ENCODE data around the gene SLC43A1.
"Not testable (repeated sequence)": the region's sequence is repeated elsewhere in the genome, so short reads cannot be mapped to it uniquely, and the experiment has no call there.

Gene SLC43A1

GRCh38 chr11:57460758-57461749, 54.4 kb downstream of the SLC43A1 start:
- DNase-seq, result no peak

DNA sequence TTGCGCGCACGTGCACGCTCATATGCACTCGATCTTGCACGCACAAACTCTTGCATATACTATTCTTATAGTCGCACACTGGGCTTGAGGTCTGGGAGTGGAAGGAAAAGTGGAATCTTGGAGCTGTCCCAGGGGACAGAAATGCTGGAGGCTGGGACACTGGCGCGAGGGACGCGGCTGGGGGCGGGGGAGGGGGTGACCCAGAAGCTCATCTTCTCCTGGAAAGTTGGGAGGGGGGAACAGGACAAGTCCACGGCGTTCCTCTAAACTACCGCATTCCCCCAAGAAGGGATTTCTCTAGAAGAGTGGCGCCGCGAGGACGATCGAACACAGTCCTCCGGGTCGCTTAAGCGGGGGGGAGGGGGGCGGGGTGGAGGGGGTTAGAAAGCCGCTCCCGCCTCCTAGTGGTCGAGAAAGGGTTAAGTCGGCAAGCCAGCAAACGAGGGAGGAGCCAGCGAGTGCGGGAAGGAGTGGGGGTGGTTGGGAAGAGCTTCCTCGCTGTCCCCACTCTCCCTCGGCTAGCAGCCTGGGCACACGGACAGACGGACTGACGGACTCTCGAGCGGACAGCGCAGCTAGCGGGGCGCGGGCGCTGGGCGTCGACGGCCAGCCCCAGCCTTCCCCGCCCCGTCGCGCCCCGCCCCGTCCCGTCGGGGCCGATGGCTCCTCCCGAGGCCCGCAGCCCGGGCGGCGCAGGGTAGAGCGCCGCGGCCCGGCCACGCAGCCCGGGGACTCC, 55.3 kb downstream of the SLC43A1 start, which contains the start of gene RTN4RL2:
Gene RTN4RL2 (plus strand): TSS at position 507 of the 736 bp plus-strand sequence. CDS start 338 bp downstream, outside the sequence.
- DNase-seq, result no peak

GRCh38 chr11:57459164-57460021, 56.1 kb downstream of the SLC43A1 start:
- no peak for DNase-seq

DNA sequence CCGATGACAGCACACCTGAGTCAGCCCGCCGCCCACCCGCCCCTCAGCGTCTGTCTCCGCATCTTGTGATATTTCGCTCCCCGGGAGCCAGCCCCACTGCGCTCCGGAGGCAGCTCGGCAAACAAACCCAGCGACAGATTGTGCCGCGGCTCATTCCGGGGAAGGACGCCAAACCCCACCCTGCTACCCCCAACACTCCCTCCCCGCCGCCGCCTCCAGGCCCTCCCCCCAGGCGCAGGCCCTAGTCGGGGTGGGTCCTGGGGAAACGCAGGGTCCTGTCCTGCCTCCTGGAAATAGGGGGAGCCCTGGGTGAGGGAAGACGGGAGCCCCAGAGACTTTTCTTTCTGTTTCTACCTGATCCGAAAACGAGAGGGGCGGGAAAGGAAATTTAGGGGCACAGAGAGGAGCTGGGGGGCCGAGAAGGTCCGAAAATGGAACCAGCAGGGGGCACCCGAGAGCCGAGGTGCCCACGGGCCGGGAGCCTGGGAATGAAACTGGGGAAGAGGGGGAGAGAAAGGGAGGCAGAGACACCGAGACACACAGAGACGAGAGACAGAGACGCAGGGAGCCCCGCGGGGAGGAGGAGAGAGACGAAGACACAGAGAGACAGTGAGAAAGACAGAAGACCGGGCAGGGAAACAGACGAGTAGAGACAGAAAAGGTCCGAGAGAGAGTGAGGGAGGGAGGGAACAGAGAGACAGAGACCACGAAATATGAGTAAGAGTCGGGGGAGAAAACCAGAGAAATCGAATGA, 56.9 kb downstream of the SLC43A1 start:
- DNase-seq, result no peak

GRCh38 chr11:57458060-57458409, 57.5 kb downstream of the SLC43A1 start:
- DNase-seq, result no peak

DNA sequence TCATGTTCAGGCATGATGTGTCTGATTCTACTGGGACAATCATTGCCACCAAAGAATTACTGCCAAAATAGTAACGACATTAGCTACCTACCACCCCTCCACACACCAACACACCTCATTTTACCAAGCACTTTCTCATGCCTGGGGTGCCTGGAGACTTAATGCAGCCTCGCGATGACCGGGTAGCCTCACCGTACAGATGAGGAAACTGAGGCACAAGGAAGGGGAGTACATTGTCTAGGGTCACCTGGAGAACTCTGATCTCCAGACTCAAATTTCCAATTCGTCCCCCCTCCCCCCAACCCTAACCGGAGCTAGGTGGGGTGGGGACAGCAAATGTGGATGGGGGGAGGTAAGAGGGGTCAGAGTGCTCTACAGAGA, 57.9 kb downstream of the SLC43A1 start:
- DNase-seq, result no peak

DNA sequence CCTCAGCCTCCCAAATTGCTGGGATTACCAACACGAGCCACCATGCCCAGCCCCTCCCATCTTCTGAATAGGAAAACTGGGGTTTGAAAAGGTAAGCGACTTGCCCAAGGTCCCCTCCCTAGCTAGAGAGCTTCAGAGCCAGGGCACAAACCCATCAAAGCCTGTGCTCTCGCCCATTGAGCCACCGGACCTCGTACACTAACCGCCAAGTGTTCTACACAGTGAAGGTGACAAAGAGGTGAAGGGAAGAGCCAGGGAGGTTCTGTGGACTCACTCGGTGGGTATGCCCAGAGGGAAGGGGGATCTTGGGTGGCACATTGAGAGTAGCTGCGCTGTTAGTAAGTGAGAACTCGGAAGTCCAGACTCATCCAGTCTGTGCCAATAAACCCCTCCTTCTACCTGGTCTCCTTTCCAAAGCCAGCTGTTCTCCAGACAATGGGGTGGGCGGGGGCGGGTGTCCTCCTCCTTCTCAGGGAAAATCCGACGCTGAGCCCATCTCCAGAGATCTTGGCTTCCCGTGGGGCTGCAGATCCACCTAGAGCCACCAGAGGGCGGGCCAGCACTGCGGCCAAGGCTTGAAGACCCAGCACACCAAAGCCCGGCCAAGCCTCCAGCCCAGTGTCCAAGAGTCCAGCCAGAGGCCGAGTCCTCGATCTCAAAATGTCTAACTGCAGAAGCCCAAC, 58.4 kb downstream of the SLC43A1 start:
- DNase-seq, result peak; percentile 41

- DNase-seq, result no peak
Observed at GRCh38 chr11:57453543-57454177, 61.8 kb downstream of the SLC43A1 start.

DNA sequence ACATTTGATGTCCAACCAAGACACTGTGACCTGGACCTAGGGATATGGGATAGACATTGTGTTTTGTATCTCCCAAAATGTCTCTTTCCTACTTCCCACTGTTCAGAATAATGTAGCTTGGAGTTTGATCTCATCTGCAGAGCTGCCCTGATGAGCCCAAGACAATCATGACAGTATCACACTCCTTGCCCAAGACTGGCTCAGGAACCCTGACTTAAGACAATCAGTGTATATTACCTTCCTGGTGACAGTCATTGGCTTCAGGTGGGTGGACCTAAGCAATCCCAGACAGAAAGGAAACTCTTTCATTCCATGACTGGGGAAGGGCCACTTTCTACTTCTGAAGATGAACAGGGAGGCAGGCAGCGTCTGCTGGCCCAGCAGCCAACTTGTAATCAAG, 69.4 kb downstream of the SLC43A1 start:
- DNase-seq, result no peak

GRCh38 chr11:57445122-57445394, 70.4 kb downstream of the SLC43A1 start:
- DNase-seq, result not testable (repeated sequence)

DNA sequence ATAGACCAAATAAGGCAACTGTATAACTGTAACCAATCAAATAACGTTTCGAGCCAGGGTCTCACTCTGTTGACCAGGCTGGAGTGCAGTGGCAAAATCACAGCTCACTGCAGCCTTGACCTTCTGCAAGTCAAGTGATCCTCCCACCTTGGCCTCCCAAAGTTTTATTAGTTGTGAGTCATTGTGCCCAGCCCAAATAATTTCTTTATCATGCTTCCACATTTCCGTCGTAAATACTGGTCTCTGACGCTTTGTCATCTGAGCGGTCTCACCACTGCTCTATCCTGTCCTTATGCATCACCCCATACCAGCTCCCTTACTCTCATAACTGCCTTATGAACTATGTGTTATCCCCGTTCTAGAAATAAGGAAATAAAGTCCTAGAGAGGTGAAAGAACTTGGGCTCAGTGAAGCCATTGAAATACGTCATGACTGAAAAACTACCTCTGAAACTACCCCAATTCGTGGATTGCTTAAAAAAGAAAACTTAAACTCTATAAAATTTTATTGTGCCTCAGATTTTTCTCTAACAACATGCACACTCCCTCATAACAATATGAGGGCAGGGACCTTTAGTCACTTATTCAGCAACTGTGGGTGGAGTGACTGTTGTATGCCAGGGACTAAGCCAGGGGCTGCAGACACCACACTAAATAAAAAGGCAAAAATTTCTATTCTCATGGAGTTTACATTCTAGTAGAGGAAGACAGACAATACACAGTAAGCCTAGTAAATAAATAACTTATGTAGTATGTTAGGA, 71.0 kb downstream of the SLC43A1 start:
- DNase-seq, result no peak

GRCh38 chr11:57440744-57441414, 74.6 kb downstream of the SLC43A1 start:
- DNase-seq, result no peak

GRCh38 chr11:57439786-57440185, 75.7 kb downstream of the SLC43A1 start:
- no peak for DNase-seq

DNA sequence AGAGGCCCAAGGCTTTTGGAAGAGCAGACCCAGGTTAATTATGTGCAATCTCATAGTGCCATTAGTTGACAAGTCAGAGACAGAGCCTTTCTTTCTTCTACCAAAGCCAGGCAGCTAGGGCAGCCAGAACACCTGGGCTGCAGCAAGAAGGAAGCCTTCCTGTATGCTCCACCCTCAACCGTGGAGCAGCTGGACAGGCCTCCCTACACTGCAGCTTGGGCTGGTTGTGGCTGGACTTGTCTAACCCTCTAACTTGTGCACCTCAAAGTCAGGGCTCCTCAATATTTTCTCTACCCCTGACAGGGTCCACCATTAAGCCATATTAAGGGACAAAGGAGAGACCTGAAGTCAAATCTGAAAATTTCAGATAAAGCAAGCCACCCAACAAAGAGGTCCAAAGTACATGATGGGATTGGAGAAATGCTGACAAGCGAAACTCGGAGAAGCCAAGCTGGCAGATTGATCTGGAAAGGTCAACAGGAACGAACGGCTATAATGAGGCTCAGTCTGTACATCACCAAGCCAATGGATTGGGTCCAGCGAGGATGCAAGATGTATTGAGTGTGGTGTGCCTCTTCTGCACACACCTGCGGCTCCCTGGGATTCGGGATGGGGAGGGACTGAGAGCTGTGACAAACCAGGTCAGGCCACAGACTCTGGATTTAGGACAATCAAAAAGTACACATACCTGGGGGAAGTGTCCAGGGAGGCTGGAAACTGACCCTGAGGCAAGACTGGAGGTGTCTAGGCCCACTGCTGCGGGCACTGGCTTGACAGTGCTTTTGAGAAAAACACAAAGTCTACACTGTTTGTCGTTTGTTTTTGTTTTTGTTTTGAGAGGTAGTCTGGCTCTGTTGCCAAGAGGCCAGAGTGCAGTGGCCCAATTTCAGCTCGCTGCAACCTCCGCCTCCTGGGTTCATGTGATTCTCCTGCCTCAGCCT, 76.9 kb downstream of the SLC43A1 start:
- DNase-seq, result no peak

DNA sequence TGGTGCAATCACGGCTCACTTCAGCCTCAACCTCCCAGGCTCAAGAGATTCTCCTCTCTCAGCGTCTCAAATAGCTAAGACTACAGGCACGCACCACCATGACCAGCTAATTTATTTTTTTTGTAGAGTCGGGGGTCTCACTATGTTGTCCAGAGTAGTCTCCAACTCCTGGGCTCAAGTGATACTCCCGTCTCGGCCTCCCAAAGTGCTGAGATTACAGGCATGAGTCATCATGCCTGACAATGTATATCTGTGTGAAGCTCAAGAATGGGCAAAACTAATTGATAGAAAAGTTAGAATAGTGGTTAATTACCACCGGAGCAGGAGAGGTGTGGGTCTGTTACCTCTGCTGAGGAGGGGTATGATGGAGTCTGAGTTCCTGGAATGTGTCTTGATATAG, 79.5 kb downstream of the SLC43A1 start:
- no peak for DNase-seq

DNA sequence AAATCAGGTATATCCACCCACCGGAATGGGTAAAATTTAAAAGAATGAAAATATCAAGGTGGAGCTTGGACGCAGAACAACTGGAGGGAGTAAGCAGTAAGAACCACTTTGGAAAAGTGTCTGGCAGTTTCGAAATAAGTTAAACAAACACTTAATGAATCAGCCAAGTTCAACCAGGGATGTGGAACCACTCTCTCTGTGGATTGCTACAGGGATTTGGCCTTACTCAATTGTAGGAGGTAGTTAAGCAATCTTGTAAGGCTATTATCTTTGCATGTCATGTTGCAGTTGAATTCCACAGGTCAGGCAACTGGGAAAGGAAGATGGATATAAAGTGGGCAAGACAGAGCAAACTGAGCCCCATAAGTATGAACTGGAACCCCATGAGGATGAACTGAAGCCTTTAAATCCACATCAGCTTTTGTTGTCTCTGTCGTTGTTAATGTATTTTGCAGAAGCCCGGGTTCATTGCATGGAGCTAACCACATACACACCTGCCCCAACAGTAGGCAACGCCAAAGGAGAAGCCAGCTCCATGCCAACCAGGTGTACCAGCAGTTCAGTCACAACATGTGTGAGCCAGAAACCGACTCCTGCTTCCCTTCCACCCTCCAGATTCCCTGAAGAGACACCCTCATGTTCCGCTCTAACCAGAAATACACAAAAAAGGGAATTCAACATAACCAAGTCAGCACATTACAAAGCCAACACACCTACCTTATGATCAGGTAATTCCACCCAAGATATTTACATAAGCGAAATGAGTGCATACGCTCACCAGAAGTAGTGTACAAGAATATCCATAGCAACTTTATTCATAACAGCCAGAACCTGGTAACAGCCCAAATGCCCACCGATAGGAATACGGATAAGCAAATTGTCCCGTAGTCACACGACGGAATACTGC, 80.6 kb downstream of the SLC43A1 start:
- DNase-seq, result no peak
